ENCODE results near the gene BYSL.

DNA sequence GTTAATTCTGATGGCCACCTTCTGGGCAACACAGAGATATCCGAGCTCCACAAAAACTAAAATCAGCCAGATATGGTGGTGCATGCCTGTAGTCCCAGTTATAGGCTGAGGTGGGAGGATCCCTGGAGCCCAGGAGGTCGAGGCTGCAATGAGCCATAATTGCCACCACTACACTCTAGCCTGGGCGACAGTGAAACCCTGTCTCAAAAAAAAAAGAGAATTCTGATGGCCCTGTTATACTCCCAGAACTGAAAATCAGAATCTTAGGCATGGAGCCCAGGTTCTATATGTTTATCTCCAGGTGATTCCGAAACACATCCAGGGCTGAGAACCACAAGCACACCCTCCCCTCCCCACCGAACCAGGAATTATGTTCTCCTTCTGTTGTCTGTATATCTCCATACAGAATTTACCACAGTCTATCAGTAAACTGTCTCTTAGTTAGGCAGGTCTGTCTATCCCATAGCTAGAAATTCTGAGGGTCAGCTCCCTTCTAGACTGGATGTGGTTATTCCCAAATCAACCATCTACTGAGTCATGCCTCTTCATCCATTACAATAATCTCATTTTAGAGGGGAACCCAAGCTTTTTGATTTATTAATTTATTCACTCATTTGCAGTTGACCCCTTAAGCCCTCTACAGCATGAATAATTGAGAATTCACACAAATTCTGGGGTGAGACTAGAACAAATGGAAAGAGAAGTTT is 45.1 kb downstream of the BYSL start:
- TF ChIP-seq, protein P1, sequence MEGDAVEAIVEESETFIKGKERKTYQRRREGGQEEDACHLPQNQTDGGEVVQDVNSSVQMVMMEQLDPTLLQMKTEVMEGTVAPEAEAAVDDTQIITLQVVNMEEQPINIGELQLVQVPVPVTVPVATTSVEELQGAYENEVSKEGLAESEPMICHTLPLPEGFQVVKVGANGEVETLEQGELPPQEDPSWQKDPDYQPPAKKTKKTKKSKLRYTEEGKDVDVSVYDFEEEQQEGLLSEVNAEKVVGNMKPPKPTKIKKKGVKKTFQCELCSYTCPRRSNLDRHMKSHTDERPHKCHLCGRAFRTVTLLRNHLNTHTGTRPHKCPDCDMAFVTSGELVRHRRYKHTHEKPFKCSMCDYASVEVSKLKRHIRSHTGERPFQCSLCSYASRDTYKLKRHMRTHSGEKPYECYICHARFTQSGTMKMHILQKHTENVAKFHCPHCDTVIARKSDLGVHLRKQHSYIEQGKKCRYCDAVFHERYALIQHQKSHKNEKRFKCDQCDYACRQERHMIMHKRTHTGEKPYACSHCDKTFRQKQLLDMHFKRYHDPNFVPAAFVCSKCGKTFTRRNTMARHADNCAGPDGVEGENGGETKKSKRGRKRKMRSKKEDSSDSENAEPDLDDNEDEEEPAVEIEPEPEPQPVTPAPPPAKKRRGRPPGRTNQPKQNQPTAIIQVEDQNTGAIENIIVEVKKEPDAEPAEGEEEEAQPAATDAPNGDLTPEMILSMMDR (conservative IDR thresholded peaks at IDR 0.05; ENCODE audit: low read depth, low read length): no peak
- TF ChIP-seq EZH2phosphoT487 (IDR thresholded peaks at IDR 0.05; ENCODE audit: borderline replicate concordance, low read length): no peak

Measured in PC-3 (cell line).